ENCODE results near the gene CSK. TPM values are rescaled to one million over a fixed set of nuclear protein-coding genes. Genes with fewer than 3 reads are reported as not detected.
A peak's percentile ranks its signal among the peaks of the same experiment; 100 is the strongest.

CSK gene
- polyA plus RNA-seq, 1 of the 3 experiments (the other 2 are of a cell fraction), result 53.1 TPM

DNA sequence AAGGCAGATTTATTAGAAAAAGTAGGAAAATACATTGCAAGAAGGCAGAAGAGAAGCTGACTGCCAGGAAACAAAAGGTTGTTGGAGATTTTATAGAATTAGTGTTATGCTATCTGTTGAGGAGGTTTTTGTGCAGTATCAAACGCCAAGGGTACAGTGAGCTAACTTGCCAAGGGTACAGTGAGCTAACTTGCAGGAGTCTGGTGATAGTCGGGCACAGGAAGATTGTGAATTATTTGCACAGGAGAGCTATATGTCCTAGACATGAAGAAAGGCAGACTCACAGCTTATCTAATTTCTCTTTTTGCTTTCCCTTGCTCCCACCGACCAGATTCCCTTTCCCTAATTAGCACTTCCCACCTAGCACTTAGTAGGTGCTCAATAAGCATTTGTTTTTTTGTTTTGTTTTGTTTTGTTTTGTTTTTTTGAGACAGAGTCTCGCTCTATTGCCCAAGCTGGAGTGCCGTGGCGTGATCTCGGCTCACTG lies 2.7 kb upstream of the CSK start (continued):
- TF ChIP-seq, protein P1, sequence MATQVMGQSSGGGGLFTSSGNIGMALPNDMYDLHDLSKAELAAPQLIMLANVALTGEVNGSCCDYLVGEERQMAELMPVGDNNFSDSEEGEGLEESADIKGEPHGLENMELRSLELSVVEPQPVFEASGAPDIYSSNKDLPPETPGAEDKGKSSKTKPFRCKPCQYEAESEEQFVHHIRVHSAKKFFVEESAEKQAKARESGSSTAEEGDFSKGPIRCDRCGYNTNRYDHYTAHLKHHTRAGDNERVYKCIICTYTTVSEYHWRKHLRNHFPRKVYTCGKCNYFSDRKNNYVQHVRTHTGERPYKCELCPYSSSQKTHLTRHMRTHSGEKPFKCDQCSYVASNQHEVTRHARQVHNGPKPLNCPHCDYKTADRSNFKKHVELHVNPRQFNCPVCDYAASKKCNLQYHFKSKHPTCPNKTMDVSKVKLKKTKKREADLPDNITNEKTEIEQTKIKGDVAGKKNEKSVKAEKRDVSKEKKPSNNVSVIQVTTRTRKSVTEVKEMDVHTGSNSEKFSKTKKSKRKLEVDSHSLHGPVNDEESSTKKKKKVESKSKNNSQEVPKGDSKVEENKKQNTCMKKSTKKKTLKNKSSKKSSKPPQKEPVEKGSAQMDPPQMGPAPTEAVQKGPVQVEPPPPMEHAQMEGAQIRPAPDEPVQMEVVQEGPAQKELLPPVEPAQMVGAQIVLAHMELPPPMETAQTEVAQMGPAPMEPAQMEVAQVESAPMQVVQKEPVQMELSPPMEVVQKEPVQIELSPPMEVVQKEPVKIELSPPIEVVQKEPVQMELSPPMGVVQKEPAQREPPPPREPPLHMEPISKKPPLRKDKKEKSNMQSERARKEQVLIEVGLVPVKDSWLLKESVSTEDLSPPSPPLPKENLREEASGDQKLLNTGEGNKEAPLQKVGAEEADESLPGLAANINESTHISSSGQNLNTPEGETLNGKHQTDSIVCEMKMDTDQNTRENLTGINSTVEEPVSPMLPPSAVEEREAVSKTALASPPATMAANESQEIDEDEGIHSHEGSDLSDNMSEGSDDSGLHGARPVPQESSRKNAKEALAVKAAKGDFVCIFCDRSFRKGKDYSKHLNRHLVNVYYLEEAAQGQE (IDR thresholded peaks at IDR 0.05; ENCODE audit: low read depth, low read length), result no peak
- TF ChIP-seq NRF1 (IDR thresholded peaks at IDR 0.05; ENCODE audit: low read depth, low read length), result no peak
- no peak for TF ChIP-seq TAF1 (IDR thresholded peaks at IDR 0.05; ENCODE audit: borderline replicate concordance, low read depth, low read length)
- no peak for TF ChIP-seq SMC3 (IDR thresholded peaks at IDR 0.05; ENCODE audit: low read depth, low read length)

DNA sequence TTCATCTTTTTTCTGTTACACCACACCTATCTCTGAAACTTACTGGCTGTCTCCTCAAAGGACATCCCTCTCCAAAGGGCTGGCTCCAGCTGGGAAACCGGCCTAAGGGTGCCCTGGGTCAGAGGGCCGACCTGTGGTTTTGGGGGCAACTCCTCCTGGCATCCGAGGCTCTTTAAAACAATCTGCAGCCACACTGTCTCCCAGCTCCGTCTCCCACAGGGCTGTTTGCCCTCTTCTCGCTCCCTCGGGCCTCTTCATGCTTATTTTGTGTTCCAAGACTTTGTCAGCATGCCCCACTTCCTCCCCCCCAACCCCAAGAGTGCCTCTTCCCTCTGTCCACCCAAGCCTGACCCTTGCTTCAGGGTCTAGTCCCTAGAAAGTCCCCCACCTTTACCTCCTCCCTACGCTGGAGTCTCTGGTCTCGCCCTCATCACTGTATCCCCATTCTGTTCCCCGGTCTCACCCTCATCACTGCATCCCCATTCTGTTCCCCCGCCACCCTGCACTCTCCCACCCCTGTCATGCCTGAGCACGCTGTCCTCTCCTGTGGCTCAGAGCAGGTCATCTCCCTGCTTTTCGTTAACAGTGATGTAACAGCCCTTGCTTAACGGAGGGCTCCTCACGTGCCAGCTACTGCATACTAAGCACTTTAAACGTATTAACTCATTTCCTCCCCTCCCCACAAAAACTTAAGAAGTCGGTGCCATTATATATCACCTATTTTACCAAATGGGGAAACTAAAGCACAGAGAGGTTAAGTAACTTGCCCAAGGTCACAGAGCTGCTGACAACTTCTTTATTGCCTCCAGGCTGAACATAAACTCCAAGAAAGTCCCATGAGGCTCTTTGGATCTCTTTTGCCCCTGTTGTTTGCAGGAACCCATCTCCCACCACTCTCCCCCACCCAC lies 1.1 kb upstream of the CSK start:
- DNase-seq, result no peak
- WGBS (ENCODE audit: low lambda C conversion rate), result 83% methylated on average over 16 of the region's 16 CpGs
- Histone ChIP-seq H3K4me1 (ENCODE audit: control insufficient read depth in 1 of 2, insufficient read depth in 2 of 2, low read depth in 1 of 2, low read length in 1 of 2) (peaks cover 10 to 47% of the 10 kb centered on the region in 2 experiments; a peak in 2 of 4 replicates), H3K9me3 (no peaks in the 10 kb centered on the region), H3K79me2 (ENCODE audit: insufficient read depth) (peaks cover 34% of the 10 kb centered on the region), H3K4me2 (peak overlapping the region; percentile 100), H3K9ac (peak overlapping the region; percentile 61; the same call in 1 of the 2 replicates), H3K9me2 (no peaks in the 10 kb centered on the region), H3K4me3 (ENCODE audit: low read depth in 2 of 2, low read length in 1 of 2) (peak overlapping the region in 1 of 2 experiments; percentile 97; a peak in 2 of 4 replicates), H4K20me1 (ENCODE audit: insufficient read depth) (peaks cover 31% of the 10 kb centered on the region), H3K36me3 (replicated peaks in 1 of 2; ENCODE audit: control insufficient read depth in 1 of 2, insufficient read depth in 2 of 2, low read length in 1 of 2) (peaks cover 0 to 6% of the 10 kb centered on the region in 2 experiments), H3F3A (replicated peaks; ENCODE audit: insufficient read depth) (peaks cover 3% of the 10 kb centered on the region), H2AFZ (ENCODE audit: low read depth) (peak overlapping the region; percentile 96), H3K27me3 (ENCODE audit: insufficient read depth) (no peaks in the 10 kb centered on the region), H3K27ac (ENCODE audit: low read depth in 2 of 2, low read length in 1 of 2) (no peak overlapping the region)
- ChIA-PET CTCF (interaction anchor here (0.9 to 24.3 kb wide), 36 partner anchors 10 to 406 kb away, joined by 3 to 1109 read pairs (median 5); partner anchors contain the start of genes CLK3, COX5A, SCAMP5 and ULK3), POLR2A (interaction anchor here (0.9 to 1.2 kb wide), 3 partner anchors 9 to 170 kb away, joined by 4 to 6 read pairs (median 4); partner anchors contain the start of gene FAM219B)
- TF ChIP-seq FOXM1 (IDR thresholded peaks at IDR 0.05; ENCODE audit: low read depth) (no peak), EZH2phosphoT487 (IDR thresholded peaks at IDR 0.05; ENCODE audit: borderline replicate concordance, low read depth) (no peak), EP300 (IDR thresholded peaks at IDR 0.05; ENCODE audit: borderline replicate concordance in 1 of 2, low read depth in 1 of 2, low read length in 1 of 2) (no peak), TEAD4 (IDR thresholded peaks at IDR 0.05; ENCODE audit: borderline replicate concordance, insufficient read depth) (no peak), SIN3A (IDR thresholded peaks at IDR 0.05; ENCODE audit: borderline replicate concordance, low read depth, low read length) (no peak), TCF12 (IDR thresholded peaks at IDR 0.05) (no peak), NFIC (IDR thresholded peaks at IDR 0.05; ENCODE audit: borderline replicate concordance) (no peak), MEF2A (IDR thresholded peaks at IDR 0.05; ENCODE audit: borderline replicate concordance, low read depth) (no peak), MXI1 (IDR thresholded peaks at IDR 0.05; ENCODE audit: low read depth, low read length) (no peak)
- TF ChIP-seq, protein P2, sequence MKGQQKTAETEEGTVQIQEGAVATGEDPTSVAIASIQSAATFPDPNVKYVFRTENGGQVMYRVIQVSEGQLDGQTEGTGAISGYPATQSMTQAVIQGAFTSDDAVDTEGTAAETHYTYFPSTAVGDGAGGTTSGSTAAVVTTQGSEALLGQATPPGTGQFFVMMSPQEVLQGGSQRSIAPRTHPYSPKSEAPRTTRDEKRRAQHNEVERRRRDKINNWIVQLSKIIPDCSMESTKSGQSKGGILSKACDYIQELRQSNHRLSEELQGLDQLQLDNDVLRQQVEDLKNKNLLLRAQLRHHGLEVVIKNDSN (IDR thresholded peaks at IDR 0.05; ENCODE audit: borderline replicate concordance, low read depth), result no peak
- TF ChIP-seq, protein P3, sequence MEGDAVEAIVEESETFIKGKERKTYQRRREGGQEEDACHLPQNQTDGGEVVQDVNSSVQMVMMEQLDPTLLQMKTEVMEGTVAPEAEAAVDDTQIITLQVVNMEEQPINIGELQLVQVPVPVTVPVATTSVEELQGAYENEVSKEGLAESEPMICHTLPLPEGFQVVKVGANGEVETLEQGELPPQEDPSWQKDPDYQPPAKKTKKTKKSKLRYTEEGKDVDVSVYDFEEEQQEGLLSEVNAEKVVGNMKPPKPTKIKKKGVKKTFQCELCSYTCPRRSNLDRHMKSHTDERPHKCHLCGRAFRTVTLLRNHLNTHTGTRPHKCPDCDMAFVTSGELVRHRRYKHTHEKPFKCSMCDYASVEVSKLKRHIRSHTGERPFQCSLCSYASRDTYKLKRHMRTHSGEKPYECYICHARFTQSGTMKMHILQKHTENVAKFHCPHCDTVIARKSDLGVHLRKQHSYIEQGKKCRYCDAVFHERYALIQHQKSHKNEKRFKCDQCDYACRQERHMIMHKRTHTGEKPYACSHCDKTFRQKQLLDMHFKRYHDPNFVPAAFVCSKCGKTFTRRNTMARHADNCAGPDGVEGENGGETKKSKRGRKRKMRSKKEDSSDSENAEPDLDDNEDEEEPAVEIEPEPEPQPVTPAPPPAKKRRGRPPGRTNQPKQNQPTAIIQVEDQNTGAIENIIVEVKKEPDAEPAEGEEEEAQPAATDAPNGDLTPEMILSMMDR (IDR thresholded peaks at IDR 0.05), result no peak
- TF ChIP-seq, protein P4, sequence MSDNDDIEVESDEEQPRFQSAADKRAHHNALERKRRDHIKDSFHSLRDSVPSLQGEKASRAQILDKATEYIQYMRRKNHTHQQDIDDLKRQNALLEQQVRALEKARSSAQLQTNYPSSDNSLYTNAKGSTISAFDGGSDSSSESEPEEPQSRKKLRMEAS (IDR thresholded peaks at IDR 0.05; ENCODE audit: low read depth), result no peak
